Measurements from ENCODE around the gene WBP1. TPM values are rescaled to one million over a fixed set of nuclear protein-coding genes. Genes with fewer than 3 reads are reported as not detected.
A peak's percentile ranks its signal among the peaks of the same experiment; 100 is the strongest.
"Not testable (repeated sequence)": the region's sequence is repeated elsewhere in the genome, so short reads cannot be mapped to it uniquely, and the experiment has no call there.

The WBP1 gene
- total RNA-seq, 4 donors from 2014 or later: 46.2 to 81.3 (median 59.9) TPM

DNA sequence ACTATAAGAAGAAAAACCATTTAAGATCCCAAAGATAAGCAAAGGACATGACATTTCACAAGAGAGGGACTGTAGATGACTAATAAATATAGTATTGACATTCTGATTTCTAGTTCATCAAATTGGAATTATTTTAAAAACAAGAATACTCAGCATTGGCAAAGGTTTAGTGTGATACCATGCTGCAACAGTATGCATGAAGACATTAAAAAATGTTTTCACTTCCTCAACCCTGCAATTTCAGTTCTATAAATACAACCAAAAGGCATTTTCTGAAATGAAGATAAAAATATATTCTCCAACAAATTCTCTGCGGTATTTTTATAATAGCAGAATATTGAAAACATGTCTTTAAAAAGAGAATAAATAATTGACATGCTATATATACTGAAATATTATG, 38.9 kb upstream of the WBP1 start:
- peaks cover 0 to 20% (median 9%) of the 10 kb centered on the region in 4 donors for H3K4me1 ChIP-seq
- no peaks in the 10 kb centered on the region for H3K36me3 ChIP-seq
- H3K9me3 ChIP-seq: no peaks in the 10 kb centered on the region
- no peak for TF ChIP-seq POLR2A (IDR thresholded peaks at IDR 0.05)
- TF ChIP-seq, protein P1, sequence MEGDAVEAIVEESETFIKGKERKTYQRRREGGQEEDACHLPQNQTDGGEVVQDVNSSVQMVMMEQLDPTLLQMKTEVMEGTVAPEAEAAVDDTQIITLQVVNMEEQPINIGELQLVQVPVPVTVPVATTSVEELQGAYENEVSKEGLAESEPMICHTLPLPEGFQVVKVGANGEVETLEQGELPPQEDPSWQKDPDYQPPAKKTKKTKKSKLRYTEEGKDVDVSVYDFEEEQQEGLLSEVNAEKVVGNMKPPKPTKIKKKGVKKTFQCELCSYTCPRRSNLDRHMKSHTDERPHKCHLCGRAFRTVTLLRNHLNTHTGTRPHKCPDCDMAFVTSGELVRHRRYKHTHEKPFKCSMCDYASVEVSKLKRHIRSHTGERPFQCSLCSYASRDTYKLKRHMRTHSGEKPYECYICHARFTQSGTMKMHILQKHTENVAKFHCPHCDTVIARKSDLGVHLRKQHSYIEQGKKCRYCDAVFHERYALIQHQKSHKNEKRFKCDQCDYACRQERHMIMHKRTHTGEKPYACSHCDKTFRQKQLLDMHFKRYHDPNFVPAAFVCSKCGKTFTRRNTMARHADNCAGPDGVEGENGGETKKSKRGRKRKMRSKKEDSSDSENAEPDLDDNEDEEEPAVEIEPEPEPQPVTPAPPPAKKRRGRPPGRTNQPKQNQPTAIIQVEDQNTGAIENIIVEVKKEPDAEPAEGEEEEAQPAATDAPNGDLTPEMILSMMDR (IDR thresholded peaks at IDR 0.05): no peak
- H3K27ac ChIP-seq: no peak overlapping the region
- no peak for DNase-seq
- no peaks in the 10 kb centered on the region for H3K27me3 ChIP-seq
- no peak overlapping the region for H3K4me3 ChIP-seq

DNA sequence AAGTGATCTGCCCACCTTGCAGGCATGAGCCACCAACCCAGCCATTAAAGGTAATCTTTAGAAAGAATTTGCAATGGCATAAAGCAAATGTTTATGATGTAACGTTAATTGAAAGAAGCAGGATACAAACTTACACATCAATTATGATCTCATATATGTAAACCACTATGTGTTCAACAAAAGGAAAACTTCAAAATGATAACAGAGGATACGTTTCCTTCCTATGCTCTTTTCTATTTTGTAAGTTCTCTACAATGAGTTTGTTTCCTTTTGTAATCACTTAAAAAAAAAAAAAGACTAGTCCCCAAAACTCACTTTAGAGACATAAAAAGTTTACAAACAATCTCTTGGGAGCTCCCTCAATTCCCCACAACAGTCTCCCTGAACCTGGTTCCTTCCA, 38.2 kb upstream of the WBP1 start:
- DNase-seq: no peak
- peaks cover 0 to under 1% (median 0%) of the 10 kb centered on the region in 3 donors for H3K36me3 ChIP-seq
- peaks cover 0 to 13% (median 3%) of the 10 kb centered on the region in 4 donors for H3K4me1 ChIP-seq
- no peaks in the 10 kb centered on the region for H3K27me3 ChIP-seq
- H3K9me3 ChIP-seq: no peaks in the 10 kb centered on the region
- TF ChIP-seq POLR2A (IDR thresholded peaks at IDR 0.05): no peak
- TF ChIP-seq, protein P1 (IDR thresholded peaks at IDR 0.05): no peak
- no peak overlapping the region for H3K27ac ChIP-seq
- H3K4me3 ChIP-seq: no peak overlapping the region

DNA sequence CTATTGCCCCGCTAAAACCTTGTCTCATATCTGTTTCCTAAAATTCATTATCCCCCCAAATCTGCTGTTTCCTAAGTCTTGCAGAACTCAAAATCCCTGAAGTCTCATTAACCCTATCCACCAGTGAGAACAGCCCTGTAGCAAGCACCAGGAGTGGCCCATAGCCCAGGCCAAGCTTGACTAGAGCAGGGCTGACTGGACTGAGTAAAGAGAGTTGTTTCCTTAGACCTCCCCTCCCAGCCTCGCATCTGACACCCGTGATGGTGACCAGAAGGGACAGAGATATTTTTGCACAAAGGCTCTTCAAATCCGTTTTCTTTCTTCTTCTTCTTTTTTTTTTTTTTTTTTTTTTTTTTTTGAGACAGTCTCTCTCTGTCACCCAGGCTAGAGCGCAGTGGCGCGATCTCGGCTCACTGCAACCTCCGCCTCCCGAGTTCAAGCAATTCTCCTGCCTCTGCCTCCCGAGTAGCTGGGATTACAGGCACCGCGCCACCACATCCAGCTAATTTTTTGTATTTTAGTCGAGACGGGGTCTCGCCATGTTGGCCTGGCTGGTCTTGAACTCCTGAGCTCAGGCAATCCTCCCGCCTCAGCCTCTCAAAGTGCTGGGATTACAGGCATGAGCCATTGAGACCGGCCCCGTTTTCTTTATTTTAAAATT, 37.7 kb upstream of the WBP1 start:
- H3K27ac ChIP-seq: peak overlapping the region in 2 of 4 donors; percentile 58 to 82
- DNase-seq, H3K4me1 ChIP-seq, H3K36me3 ChIP-seq, H3K27me3 ChIP-seq, H3K9me3 ChIP-seq: not testable (repeated sequence)
- H3K4me3 ChIP-seq: peak overlapping the region in 2 of 4 donors; percentile 63 to 69

DNA sequence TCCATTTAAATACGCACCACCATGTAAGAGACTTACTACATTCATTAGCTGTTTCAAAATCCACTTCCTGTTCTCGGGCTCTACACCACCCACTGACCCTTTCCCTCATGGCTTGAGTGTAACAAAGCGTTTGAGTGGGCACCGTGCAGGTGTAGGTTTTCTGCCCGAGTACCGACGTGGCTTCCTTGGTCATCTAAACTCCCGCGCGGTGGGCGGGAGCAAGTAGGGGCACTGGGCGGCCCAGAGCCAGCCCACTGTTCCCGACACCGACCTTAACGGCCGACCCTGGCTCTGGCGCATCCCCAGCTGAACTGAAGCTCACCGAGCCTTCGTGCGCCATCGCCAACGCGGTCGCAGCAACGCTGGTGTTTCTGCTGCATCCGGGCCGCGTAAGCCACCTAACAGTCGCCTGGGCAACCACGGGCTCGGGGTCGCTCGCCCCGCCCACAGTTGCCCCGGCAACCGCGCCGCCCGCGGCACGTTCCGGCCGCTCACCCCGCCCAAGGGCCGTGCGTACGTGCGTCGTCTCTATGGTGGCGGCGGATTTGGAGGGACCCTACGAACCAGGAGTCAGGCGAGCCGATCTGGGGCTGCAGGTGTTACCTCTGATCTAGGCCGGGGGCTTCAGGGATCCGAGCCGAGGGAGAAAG, 36.9 kb upstream of the WBP1 start, which contains the start of the genes C2orf81 and WDR54:
Gene C2orf81 (minus strand): TSS at position 399 of the 650 bp plus-strand sequence. CDS start 59 bp downstream, at position 340.
Gene WDR54 (plus strand): TSS at position 510 of the 650 bp plus-strand sequence. CDS start 424 bp downstream, outside the sequence.
- Histone ChIP-seq H3K36me3 (peaks cover 0 to 14% (median 0%) of the 10 kb centered on the region in 3 donors), H3K4me1 (peaks cover 0 to 4% (median 0%) of the 10 kb centered on the region in 4 donors), H3K27me3 (no peaks in the 10 kb centered on the region), H3K27ac (peak within 1 kb of the TSS; percentile 58 to 82 (median 72)), H3K4me3 (peak within 1 kb of the TSS; percentile 61 to 69 (median 62)), H3K9me3 (no peaks in the 10 kb centered on the region)
- DNase-seq: peak; percentile 88 to 96 (median 92)
- TF ChIP-seq, protein P1 (IDR thresholded peaks at IDR 0.05): no peak
- TF ChIP-seq POLR2A (IDR thresholded peaks at IDR 0.05): no peak

DNA sequence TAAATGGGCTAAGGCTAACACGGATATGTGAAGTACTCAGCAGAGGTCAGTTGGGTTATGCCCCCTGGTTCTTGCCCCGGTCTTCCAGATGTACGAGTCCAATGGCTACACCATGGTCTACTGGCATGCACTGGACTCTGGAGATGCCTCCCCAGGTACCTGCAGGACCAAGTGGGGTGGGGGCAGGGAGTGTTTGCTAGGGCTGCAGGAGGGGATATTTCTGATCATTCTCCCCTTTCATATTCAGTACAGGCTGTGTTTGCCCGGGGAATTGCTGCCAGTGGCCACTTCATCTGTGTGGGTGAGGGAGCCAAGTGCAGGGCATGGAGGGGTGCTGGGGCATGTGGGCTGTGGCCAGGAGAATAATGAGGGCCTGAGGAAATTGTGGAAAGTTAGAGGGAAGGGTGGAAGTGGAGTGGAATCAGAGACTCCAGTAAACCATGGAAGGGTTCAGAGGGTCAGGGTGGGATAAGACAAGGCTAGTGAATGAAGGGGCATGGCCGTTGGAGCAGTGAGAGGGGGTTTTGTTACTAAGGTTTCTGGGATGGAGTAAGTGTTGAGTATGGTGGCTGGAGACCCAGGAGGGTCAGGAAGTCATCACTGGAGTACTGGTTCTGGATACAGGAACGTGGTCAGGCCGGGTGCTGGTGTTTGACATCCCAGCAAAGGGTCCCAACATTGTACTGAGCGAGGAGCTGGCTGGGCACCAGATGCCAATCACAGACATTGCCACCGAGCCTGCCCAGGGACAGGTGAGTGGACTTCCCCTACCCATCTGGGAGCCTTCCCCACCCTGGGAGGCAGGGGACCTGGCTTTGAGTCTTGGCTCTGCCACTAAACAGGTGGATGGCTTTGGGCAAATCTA, 34.8 kb upstream of the WBP1 start:
- H3K4me3 ChIP-seq: no peak overlapping the region
- H3K27me3 ChIP-seq: no peaks in the 10 kb centered on the region
- no peak for TF ChIP-seq POLR2A (IDR thresholded peaks at IDR 0.05)
- TF ChIP-seq, protein P1 (IDR thresholded peaks at IDR 0.05): no peak
- no peaks in the 10 kb centered on the region for H3K9me3 ChIP-seq
- peaks cover 0 to 34% (median 0%) of the 10 kb centered on the region in 3 donors for H3K36me3 ChIP-seq
- DNase-seq: no peak
- H3K4me1 ChIP-seq: peaks cover 0 to 4% (median 0%) of the 10 kb centered on the region in 4 donors
- H3K27ac ChIP-seq: no peak overlapping the region

Data from Peyer's patch (tissue), 4 donors.